Esophagus (tissue), 2 donors: Measurements from ENCODE around the gene SON. TPM values are rescaled to one million over a fixed set of nuclear protein-coding genes. Genes with fewer than 3 reads are reported as not detected.
"Not testable (repeated sequence)": the region's sequence is repeated elsewhere in the genome, so short reads cannot be mapped to it uniquely, and the experiment has no call there.

Experiments
- H3K27ac ChIP-seq, 2 donors: one replicate each; pipeline ENCODE4 v1.5.1; 2013; ENCODE audit warnings: low read depth in 2 of 2, mild to moderate bottlenecking in 2 of 2, inconsistent platforms in 1 of 2, low read length in 1 of 2, moderate library complexity in 1 of 2
- H3K27me3 ChIP-seq, 2 donors: one replicate each; pipeline ENCODE4 v1.6.1; 2013; ENCODE audit warnings: low read length in 2 of 2, control low read depth in 1 of 2, mild to moderate bottlenecking in 1 of 2; ENCODE audit not compliant: insufficient read depth in 2 of 2, control insufficient read depth in 1 of 2
- H3K36me3 ChIP-seq, 2 donors: one replicate each; pipeline ENCODE4 v1.6.1; 2013; ENCODE audit warnings: low read length in 1 of 2; ENCODE audit not compliant: control insufficient read depth in 2 of 2, insufficient read depth in 2 of 2
- H3K4me1 ChIP-seq, 2 donors: one replicate each; pipeline ENCODE4 v1.6.1; 2013; ENCODE audit warnings: low read length in 1 of 2; ENCODE audit not compliant: control insufficient read depth in 2 of 2, insufficient read depth in 2 of 2
- H3K4me3 ChIP-seq, 2 donors: one replicate each; pipeline ENCODE4 v1.5.1; 2013; ENCODE audit warnings: low read length in 2 of 2, mild to moderate bottlenecking in 2 of 2, low read depth in 1 of 2, moderate library complexity in 1 of 2
- H3K9me3 ChIP-seq, 2 donors: one replicate each; pipeline ENCODE4 v1.6.1; 2013; ENCODE audit warnings: mild to moderate bottlenecking in 2 of 2, low read depth in 1 of 2, low read length in 1 of 2, moderate library complexity in 1 of 2; ENCODE audit not compliant: control insufficient read depth in 2 of 2, insufficient read depth in 1 of 2
- WGBS, 2 donors: extraction: QIAGEN DNeasy Blood & Tissue Kit; methylation state at CpG; one replicate each; pipeline ENCODE4 v1.1.7; 2013; 5-methylcytosine and 5-hydroxymethylcytosine counted together
- polyA plus RNA-seq, 2 donors: library from polyadenylated mRNA; stranded (reverse); fragments of 200-250 nt; gene quantifications; one replicate each; pipeline ENCODE4 v1.2.3, GENCODE V29; 2013
- donor health status: healthy with polysubstance abuse.
- donor health status: Bipolar disorder and iron deficiency.

The SON gene
- polyA plus RNA-seq, 2 donors, result 71.5 to 92.1 TPM

DNA sequence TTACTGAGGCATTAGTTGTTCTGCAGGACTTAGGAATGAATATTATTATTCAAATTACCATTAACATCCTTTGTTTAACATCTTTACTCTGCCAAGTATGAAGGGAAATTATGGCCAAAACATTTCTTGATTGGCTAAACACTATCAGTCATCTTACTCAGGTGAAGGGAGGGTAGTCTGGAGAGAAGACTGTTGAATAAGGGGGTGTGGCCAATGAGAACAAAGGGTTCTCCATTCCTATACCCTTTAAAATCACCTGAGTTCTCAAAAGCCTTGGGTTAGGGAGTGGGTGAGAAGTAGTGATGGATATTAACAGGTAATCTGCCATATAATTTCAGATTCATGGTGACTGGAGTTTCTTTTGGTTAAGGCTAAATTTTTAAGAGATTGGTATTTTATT lies 79.4 kb downstream of the SON start:
- Histone ChIP-seq H3K27ac (no peak overlapping the region), H3K27me3 (no peaks in the 10 kb centered on the region), H3K4me3 (no peak overlapping the region), H3K9me3 (no peaks in the 10 kb centered on the region), H3K4me1 (no peaks in the 10 kb centered on the region), H3K36me3 (no peaks in the 10 kb centered on the region)

GRCh38 chr21:33626151-33626550 lies 83.3 kb downstream of the SON start:
- H3K4me1 ChIP-seq, H3K9me3 ChIP-seq, H3K27me3 ChIP-seq, H3K4me3 ChIP-seq, H3K27ac ChIP-seq, H3K36me3 ChIP-seq: not testable (repeated sequence)
- WGBS, 2 donors, result 96 to 98% methylated on average over 7 of the region's 7 CpGs

Other genes with a start within 250 kb of the SON start
- 10 to 100 TPM in 1 of 2 donors, 1 to 10 TPM in 1; 9.0 to 14.1 TPM for gene IFNAR1, start 218.1 kb upstream of the SON start, polyA plus RNA-seq
- 10 to 100 TPM; 44.9 to 52.5 TPM for gene IFNGR2, start 139.6 kb upstream of the SON start, polyA plus RNA-seq
- gene TMEM50B, start 63.1 kb upstream of the SON start, polyA plus RNA-seq, result 10 to 100 TPM; 20.3 to 27.4 TPM
- gene DNAJC28, start 51.3 kb upstream of the SON start, polyA plus RNA-seq, result 1 to 10 TPM; 1.2 to 1.4 TPM
- gene GART, start 921 bp upstream of the SON start, polyA plus RNA-seq, result 10 to 100 TPM; 10.6 to 27.1 TPM
- 10 to 100 TPM; 10.6 to 17.4 TPM for gene DONSON, start 45.6 kb downstream of the SON start, polyA plus RNA-seq
- 10 to 100 TPM; 15.0 to 15.5 TPM for gene CRYZL1, start 98.7 kb downstream of the SON start, polyA plus RNA-seq
- gene ITSN1, start 99.5 kb downstream of the SON start, polyA plus RNA-seq, result 1 to 10 TPM; 6.6 to 8.9 TPM